ENCODE data around the gene GLRA3. TPM values are rescaled to one million over a fixed set of nuclear protein-coding genes. Genes with fewer than 3 reads are reported as not detected.

The GLRA3 gene
- polyA plus RNA-seq (0.26 and 0.76 TPM in 2 replicates), polyA minus RNA-seq (0.73 and 1.7 TPM in 2 replicates)

DNA sequence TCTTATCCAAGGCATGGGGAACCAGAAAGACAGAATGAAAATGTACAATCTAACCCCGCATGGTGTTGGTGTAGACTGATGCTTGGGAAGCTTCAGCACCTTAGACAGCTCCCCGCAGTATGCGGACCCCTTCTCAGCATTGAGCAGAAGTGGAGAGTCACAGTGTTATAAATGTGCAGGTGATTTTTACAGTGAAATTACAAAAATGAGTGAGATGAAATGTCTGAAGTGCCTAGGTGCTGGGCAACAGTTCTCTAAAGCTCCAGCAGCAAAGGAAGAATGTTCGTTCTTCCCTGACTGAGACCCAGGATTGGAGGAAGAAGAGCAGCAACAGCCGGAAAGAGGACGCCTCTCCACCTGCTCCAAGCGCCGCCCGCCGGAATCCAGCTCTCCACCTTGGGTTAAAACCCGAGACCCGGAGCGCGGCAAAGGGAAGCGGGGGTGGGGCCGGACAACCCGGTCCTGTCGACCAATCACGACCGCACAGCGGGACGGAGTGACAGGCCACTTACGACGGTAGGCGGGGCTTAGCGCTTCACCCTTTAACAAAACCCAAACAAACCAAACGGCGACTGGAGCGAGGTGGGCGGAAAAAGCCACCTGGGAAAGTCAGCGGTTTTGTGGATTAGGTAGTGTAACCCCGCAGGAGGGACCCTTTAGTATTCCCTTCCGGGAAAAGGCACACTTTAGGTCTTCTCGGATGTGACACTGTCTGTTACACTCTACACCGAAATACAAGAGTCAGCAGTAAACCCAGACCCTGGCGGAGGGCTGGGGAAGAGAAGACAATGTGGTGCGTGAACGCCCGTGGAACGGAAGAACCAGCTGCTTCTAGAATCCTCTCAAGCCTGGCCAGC lies at the start of gene GLRA3:
Gene GLRA3 (minus strand): TSS at position 403 of the 857 bp plus-strand sequence. CDS start 436 bp downstream, outside the sequence.
- peak within 1 kb of the TSS; percentile 87 for H3K4me2 ChIP-seq (ENCODE audit: low read length)

GRCh38 chr4:174874898-174875297 lies 45.9 kb upstream of the GLRA3 start:
- H3K9me3 ChIP-seq (ENCODE audit: low read length) = no peaks in the 10 kb centered on the region
- no peak overlapping the region for H2AFZ ChIP-seq (ENCODE audit: low read depth, low read length)
- no peaks in the 10 kb centered on the region for H3K27me3 ChIP-seq (ENCODE audit: insufficient read depth, low read depth, low read length)
- H3F3A ChIP-seq (ENCODE audit: insufficient read depth, low read length, poor library complexity, severe bottlenecking) = no peaks in the 10 kb centered on the region
- no peaks in the 10 kb centered on the region for H4K20me1 ChIP-seq (ENCODE audit: insufficient read depth)
- no peak overlapping the region for H3K27ac ChIP-seq (ENCODE audit: low read length)
- no peaks in the 10 kb centered on the region for H3K9me2 ChIP-seq (ENCODE audit: insufficient read depth, low read length)
- no peak overlapping the region for H3K9ac ChIP-seq (ENCODE audit: low read length)
- H3K4me2 ChIP-seq (ENCODE audit: low read length) = no peak overlapping the region
- no peak overlapping the region for H3K4me3 ChIP-seq (ENCODE audit: low read length)
- H3K79me2 ChIP-seq (replicated peaks; ENCODE audit: insufficient read depth, low read length) = no peaks in the 10 kb centered on the region
- H3K36me3 ChIP-seq (ENCODE audit: insufficient read depth, low read length) = no peaks in the 10 kb centered on the region
- TF ChIP-seq, protein P1, sequence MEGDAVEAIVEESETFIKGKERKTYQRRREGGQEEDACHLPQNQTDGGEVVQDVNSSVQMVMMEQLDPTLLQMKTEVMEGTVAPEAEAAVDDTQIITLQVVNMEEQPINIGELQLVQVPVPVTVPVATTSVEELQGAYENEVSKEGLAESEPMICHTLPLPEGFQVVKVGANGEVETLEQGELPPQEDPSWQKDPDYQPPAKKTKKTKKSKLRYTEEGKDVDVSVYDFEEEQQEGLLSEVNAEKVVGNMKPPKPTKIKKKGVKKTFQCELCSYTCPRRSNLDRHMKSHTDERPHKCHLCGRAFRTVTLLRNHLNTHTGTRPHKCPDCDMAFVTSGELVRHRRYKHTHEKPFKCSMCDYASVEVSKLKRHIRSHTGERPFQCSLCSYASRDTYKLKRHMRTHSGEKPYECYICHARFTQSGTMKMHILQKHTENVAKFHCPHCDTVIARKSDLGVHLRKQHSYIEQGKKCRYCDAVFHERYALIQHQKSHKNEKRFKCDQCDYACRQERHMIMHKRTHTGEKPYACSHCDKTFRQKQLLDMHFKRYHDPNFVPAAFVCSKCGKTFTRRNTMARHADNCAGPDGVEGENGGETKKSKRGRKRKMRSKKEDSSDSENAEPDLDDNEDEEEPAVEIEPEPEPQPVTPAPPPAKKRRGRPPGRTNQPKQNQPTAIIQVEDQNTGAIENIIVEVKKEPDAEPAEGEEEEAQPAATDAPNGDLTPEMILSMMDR (IDR thresholded peaks at IDR 0.05; ENCODE audit: poor library complexity, severe bottlenecking) = no peak
- TF ChIP-seq EZH2 (IDR thresholded peaks at IDR 0.05; ENCODE audit: borderline replicate concordance, insufficient read depth, low read length, poor library complexity, severe bottlenecking) (no peak), POLR2AphosphoS5 (IDR thresholded peaks at IDR 0.05) (no peak), RAD21 (conservative IDR thresholded peaks at IDR 0.05) (no peak), TAF1 (IDR thresholded peaks at IDR 0.05; ENCODE audit: low read depth) (no peak), EP300 (conservative IDR thresholded peaks at IDR 0.05; ENCODE audit: poor library complexity, severe bottlenecking) (no peak)

More for the DNA sequence above, at the start of gene GLRA3:
- Histone ChIP-seq H3F3A (ENCODE audit: insufficient read depth, low read length, poor library complexity, severe bottlenecking) (no peaks in the 10 kb centered on the region), H3K36me3 (ENCODE audit: insufficient read depth, low read length) (no peaks in the 10 kb centered on the region), H3K9me3 (ENCODE audit: low read length) (no peaks in the 10 kb centered on the region), H3K79me2 (replicated peaks; ENCODE audit: insufficient read depth, low read length) (no peaks in the 10 kb centered on the region), H3K27me3 (ENCODE audit: insufficient read depth, low read depth, low read length) (no peaks in the 10 kb centered on the region), H3K27ac (ENCODE audit: low read length) (peak within 1 kb of the TSS; percentile 70), H2AFZ (ENCODE audit: low read depth, low read length) (peak within 1 kb of the TSS; percentile 31), H3K4me3 (ENCODE audit: low read length) (peak within 1 kb of the TSS; percentile 67), H3K9me2 (ENCODE audit: insufficient read depth, low read length) (no peaks in the 10 kb centered on the region), H4K20me1 (ENCODE audit: insufficient read depth) (no peaks in the 10 kb centered on the region), H3K9ac (ENCODE audit: low read length) (peak within 1 kb of the TSS; percentile 67)
- TF ChIP-seq EZH2 (IDR thresholded peaks at IDR 0.05; ENCODE audit: borderline replicate concordance, insufficient read depth, low read length, poor library complexity, severe bottlenecking) = no peak
- TF ChIP-seq REST (IDR thresholded peaks at IDR 0.05; ENCODE audit: borderline replicate concordance) = peak; percentile 67
- no peak for TF ChIP-seq TAF1 (IDR thresholded peaks at IDR 0.05; ENCODE audit: low read depth)
- peak; percentile 39 for TF ChIP-seq SMC3 (conservative IDR thresholded peaks at IDR 0.05; ENCODE audit: poor library complexity)
- TF ChIP-seq POLR2AphosphoS5 (IDR thresholded peaks at IDR 0.05) = peak; percentile 46
- TF ChIP-seq MXI1 (conservative IDR thresholded peaks at IDR 0.05; ENCODE audit: poor library complexity, severe bottlenecking) = peak; percentile 58
- TF ChIP-seq, protein P1 (IDR thresholded peaks at IDR 0.05; ENCODE audit: poor library complexity, severe bottlenecking) = peak; percentile 51
- peak; percentile 35 for TF ChIP-seq RAD21 (conservative IDR thresholded peaks at IDR 0.05)
- peak; percentile 52 for TF ChIP-seq EP300 (conservative IDR thresholded peaks at IDR 0.05; ENCODE audit: poor library complexity, severe bottlenecking)
